AML-193 (cell line): ENCODE data around the gene MXD4.

Source experiments
- DNase-seq, 2 experiments: peaks; one replicate each; lab custom pipeline; 2025; lab: John Stamatoyannopoulos, UW

The MXD4 gene

GRCh38 chr4:2262145-2262943, 435 bp upstream of the MXD4 start:
- DNase-seq, result peak; percentile 97

- peak; percentile 14 to 38 for DNase-seq
Observed at GRCh38 chr4:2261110-2261852, 628 bp downstream of the MXD4 start.

GRCh38 chr4:2260344-2261109, 1.4 kb downstream of the MXD4 start:
- DNase-seq, result no peak

- no peak for DNase-seq
Observed at GRCh38 chr4:2259541-2260343, 2.2 kb downstream of the MXD4 start.

GRCh38 chr4:2259036-2259540, 2.8 kb downstream of the MXD4 start:
- DNase-seq, result no peak

- DNase-seq, result no peak
Observed at GRCh38 chr4:2258091-2259035, 3.5 kb downstream of the MXD4 start.

- DNase-seq, result no peak
Observed at GRCh38 chr4:2257361-2258081, 4.4 kb downstream of the MXD4 start.

GRCh38 chr4:2256781-2257191, 5.1 kb downstream of the MXD4 start:
- no peak for DNase-seq

- no peak for DNase-seq
Observed at GRCh38 chr4:2256156-2256731, 5.7 kb downstream of the MXD4 start.

- DNase-seq, result no peak
Observed at GRCh38 chr4:2255501-2256155, 6.3 kb downstream of the MXD4 start.

- DNase-seq, result no peak
Observed at GRCh38 chr4:2254665-2255500, 7.0 kb downstream of the MXD4 start.

GRCh38 chr4:2253160-2254084, 8.5 kb downstream of the MXD4 start:
- no peak for DNase-seq

- DNase-seq, result no peak
Observed at GRCh38 chr4:2252530-2253091, 9.3 kb downstream of the MXD4 start.

GRCh38 chr4:2251795-2252529, 9.9 kb downstream of the MXD4 start:
- DNase-seq, result no peak

- no peak for DNase-seq
Observed at GRCh38 chr4:2251073-2251794, 10.7 kb downstream of the MXD4 start.
